H1 (cell line): Measurements from ENCODE around the gene CACNA2D3. TPM values are rescaled to one million over a fixed set of nuclear protein-coding genes. Genes with fewer than 3 reads are reported as not detected.

Experiments used
- JUN ChIP-seq: IDR thresholded peaks from 2 replicates; pipeline ENCODE4 v1.6.1; 2011; ENCODE audit warnings: low read depth, mild to moderate bottlenecking, improper control_type of control experiment, low read length
- PHF8 ChIP-seq: fragments of 200-600 bp; sonication (generic); conservative IDR thresholded peaks from 2 replicates; pipeline ENCODE4 v1.7.1; 2012; ENCODE audit warnings: low read depth, mild to moderate bottlenecking, inconsistent platforms, low read length, moderate library complexity
- SIRT6 ChIP-seq: IDR thresholded peaks from one replicate; pipeline ENCODE4 v1.7.1; 2012; ENCODE audit warnings: low read length, inconsistent platforms
- polyA plus RNA-seq, 7 experiments: library from polyadenylated mRNA; depleted of rRNA in 3 of 7; stranded (reverse) in 5 of 7; unstranded in 2 of 7; fragments of >200 nt in 5 of 7; fragments of 200-250 nt in 2 of 7; gene quantifications; 1 replicate in 5 of 7; 2 replicates in 1 of 7; 4 replicates in 1 of 7; pipeline versions ENCODE4 v1.2.1 to v1.2.3, GENCODE V29; 2011 to 2013; ENCODE audit warnings: missing spikeins in 2 of 7, mixed read lengths in 2 of 7
- total RNA-seq: library from RNA; stranded (reverse); fragmentation: NEBNext Ultra II Directional; extraction: Animal tissue kit (Norgen Biotek cat#: 25700); gene quantifications from 2 replicates; pipeline ENCODE4 v1.2.1, GENCODE V29; 2021
- TF ChIP-seq, protein P1 (sequence below): IDR thresholded peaks from 2 replicates; pipeline ENCODE4 v1.6.1; 2012; ENCODE audit warnings: inconsistent platforms
- TF ChIP-seq, protein P2 (sequence below): fragments of 300-600 bp; sonication (generic); IDR thresholded peaks from 2 replicates; pipeline ENCODE4 v1.7.1; 2012; ENCODE audit warnings: low read length, moderate library complexity, mild to moderate bottlenecking, inconsistent platforms; ENCODE audit not compliant: insufficient replicate concordance

Gene CACNA2D3
- total and polyA plus RNA-seq, 2 of the 8 experiments (the other 6 are each of a cell fraction or from before 2014, with no cell fraction given), result 1.5 to 1.8 TPM

DNA sequence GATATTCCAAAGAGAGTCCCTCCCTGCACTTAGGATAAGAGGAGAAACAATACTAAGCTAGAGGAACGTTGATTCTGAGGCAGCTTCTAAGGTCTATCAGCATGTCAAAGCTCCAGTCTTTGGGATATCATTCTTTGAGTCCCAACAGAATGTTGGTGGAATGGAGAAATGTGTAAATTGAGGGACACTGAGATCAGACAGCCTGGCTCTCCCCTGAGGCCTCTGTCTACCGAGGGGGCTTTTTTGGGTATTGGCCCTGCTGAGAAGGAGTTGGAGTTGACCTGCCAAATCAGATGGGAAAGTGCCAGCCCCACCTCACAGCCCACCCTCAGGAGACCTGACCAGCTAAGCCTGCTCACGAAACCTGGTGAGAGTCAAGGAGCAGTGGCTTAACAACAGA, 833.1 kb downstream of the CACNA2D3 start (continued):
- TF ChIP-seq JUN (no peak), SIRT6 (no peak), PHF8 (no peak)
- TF ChIP-seq, protein P1, sequence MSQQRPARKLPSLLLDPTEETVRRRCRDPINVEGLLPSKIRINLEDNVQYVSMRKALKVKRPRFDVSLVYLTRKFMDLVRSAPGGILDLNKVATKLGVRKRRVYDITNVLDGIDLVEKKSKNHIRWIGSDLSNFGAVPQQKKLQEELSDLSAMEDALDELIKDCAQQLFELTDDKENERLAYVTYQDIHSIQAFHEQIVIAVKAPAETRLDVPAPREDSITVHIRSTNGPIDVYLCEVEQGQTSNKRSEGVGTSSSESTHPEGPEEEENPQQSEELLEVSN, result no peak
- TF ChIP-seq, protein P2, sequence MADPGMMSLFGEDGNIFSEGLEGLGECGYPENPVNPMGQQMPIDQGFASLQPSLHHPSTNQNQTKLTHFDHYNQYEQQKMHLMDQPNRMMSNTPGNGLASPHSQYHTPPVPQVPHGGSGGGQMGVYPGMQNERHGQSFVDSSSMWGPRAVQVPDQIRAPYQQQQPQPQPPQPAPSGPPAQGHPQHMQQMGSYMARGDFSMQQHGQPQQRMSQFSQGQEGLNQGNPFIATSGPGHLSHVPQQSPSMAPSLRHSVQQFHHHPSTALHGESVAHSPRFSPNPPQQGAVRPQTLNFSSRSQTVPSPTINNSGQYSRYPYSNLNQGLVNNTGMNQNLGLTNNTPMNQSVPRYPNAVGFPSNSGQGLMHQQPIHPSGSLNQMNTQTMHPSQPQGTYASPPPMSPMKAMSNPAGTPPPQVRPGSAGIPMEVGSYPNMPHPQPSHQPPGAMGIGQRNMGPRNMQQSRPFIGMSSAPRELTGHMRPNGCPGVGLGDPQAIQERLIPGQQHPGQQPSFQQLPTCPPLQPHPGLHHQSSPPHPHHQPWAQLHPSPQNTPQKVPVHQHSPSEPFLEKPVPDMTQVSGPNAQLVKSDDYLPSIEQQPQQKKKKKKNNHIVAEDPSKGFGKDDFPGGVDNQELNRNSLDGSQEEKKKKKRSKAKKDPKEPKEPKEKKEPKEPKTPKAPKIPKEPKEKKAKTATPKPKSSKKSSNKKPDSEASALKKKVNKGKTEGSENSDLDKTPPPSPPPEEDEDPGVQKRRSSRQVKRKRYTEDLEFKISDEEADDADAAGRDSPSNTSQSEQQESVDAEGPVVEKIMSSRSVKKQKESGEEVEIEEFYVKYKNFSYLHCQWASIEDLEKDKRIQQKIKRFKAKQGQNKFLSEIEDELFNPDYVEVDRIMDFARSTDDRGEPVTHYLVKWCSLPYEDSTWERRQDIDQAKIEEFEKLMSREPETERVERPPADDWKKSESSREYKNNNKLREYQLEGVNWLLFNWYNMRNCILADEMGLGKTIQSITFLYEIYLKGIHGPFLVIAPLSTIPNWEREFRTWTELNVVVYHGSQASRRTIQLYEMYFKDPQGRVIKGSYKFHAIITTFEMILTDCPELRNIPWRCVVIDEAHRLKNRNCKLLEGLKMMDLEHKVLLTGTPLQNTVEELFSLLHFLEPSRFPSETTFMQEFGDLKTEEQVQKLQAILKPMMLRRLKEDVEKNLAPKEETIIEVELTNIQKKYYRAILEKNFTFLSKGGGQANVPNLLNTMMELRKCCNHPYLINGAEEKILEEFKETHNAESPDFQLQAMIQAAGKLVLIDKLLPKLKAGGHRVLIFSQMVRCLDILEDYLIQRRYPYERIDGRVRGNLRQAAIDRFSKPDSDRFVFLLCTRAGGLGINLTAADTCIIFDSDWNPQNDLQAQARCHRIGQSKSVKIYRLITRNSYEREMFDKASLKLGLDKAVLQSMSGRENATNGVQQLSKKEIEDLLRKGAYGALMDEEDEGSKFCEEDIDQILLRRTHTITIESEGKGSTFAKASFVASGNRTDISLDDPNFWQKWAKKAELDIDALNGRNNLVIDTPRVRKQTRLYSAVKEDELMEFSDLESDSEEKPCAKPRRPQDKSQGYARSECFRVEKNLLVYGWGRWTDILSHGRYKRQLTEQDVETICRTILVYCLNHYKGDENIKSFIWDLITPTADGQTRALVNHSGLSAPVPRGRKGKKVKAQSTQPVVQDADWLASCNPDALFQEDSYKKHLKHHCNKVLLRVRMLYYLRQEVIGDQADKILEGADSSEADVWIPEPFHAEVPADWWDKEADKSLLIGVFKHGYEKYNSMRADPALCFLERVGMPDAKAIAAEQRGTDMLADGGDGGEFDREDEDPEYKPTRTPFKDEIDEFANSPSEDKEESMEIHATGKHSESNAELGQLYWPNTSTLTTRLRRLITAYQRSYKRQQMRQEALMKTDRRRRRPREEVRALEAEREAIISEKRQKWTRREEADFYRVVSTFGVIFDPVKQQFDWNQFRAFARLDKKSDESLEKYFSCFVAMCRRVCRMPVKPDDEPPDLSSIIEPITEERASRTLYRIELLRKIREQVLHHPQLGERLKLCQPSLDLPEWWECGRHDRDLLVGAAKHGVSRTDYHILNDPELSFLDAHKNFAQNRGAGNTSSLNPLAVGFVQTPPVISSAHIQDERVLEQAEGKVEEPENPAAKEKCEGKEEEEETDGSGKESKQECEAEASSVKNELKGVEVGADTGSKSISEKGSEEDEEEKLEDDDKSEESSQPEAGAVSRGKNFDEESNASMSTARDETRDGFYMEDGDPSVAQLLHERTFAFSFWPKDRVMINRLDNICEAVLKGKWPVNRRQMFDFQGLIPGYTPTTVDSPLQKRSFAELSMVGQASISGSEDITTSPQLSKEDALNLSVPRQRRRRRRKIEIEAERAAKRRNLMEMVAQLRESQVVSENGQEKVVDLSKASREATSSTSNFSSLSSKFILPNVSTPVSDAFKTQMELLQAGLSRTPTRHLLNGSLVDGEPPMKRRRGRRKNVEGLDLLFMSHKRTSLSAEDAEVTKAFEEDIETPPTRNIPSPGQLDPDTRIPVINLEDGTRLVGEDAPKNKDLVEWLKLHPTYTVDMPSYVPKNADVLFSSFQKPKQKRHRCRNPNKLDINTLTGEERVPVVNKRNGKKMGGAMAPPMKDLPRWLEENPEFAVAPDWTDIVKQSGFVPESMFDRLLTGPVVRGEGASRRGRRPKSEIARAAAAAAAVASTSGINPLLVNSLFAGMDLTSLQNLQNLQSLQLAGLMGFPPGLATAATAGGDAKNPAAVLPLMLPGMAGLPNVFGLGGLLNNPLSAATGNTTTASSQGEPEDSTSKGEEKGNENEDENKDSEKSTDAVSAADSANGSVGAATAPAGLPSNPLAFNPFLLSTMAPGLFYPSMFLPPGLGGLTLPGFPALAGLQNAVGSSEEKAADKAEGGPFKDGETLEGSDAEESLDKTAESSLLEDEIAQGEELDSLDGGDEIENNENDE, result no peak
